ENCODE measurements around the gene SLC1A2.
"Not testable (repeated sequence)": the region's sequence is repeated elsewhere in the genome, so short reads cannot be mapped to it uniquely, and the experiment has no call there.

The SLC1A2 gene

GRCh38 chr11:35237860-35238715 is 181.3 kb downstream of the SLC1A2 start:
- peak; percentile 56 to 64 for DNase-seq

GRCh38 chr11:35237351-35237750 is 182.0 kb downstream of the SLC1A2 start:
- no peak for DNase-seq

DNA sequence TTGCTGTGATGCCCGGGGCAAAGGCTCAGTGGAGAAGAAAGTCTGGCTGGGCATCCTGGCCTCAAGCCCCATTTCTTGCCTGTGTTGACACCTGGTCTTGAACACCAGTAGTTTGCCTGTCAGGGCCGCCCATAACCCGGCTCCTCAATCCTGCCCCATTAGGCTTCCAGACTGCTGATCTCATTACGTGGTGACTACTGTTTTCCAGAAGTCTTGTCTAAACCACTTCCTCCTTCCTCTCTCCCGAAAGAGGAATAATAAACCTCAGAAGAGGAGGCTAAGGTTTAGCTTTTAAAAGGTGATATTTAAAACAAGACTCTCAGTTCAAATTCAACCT is 182.7 kb downstream of the SLC1A2 start:
- DNase-seq, result no peak

GRCh38 chr11:35235936-35236666 is 183.3 kb downstream of the SLC1A2 start:
- DNase-seq, result peak; percentile 57 to 67

- DNase-seq, result no peak
Observed at GRCh38 chr11:35235498-35235897, 183.9 kb downstream of the SLC1A2 start.

- DNase-seq, result no peak
Observed at GRCh38 chr11:35235157-35235468, 184.2 kb downstream of the SLC1A2 start.

- no peak for DNase-seq
Observed at GRCh38 chr11:35234460-35235156, 184.8 kb downstream of the SLC1A2 start.

DNA sequence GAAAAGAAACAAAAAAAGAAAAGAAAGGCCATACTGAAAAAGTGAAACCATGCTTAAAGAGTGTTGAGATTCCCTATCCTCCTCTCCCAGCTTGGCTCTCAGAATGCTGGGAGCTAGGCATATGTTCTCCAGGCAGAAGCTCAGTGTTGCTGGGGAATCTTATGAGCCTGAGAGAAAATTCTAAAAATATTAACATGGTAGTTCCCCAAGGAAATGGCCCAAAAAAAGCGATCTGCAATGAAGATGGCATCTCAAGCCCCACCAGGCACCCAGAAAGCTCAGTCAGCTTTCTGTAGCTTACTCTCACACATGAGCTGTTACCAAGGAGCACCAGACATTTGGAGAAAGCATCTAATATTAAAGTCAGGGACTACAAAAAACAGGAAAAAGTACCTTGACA is 185.8 kb downstream of the SLC1A2 start:
- DNase-seq, result no peak

- DNase-seq, result no peak
Observed at GRCh38 chr11:35232891-35233330, 186.4 kb downstream of the SLC1A2 start.

DNA sequence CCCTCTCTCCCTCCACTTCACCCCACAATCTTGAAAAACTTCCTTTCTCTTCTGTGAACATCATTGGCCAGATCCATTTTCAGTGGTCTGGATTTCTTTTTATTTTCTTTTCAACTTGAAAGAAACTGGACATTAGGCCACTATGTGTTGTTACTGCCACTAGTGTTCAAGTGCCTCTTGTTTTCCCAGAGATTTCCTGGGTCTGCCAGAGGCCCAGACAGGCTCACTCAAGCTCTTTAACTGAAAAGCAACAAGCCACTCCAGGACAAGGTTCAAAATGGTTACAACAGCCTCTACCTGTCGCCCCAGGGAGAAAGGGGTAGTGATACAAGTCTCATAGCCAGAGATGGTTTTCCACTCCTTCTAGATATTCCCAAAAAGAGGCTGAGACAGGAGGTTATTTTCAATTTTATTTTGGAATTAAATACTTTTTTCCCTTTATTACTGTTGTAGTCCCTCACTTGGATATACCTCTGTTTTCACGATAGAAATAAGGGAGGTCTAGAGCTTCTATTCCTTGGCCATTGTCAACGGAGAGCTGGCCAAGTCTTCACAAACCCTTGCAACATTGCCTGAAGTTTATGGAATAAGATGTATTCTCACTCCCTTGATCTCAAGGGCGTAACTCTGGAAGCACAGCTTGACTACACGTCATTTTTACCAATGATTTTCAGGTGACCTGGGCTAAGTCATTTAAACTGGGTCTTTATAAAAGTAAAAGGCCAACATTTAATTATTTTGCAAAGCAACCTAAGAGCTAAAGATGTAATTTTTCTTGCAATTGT is 188.1 kb downstream of the SLC1A2 start:
- no peak for DNase-seq

GRCh38 chr11:35230388-35230787 is 189.0 kb downstream of the SLC1A2 start:
- no peak for DNase-seq

DNA sequence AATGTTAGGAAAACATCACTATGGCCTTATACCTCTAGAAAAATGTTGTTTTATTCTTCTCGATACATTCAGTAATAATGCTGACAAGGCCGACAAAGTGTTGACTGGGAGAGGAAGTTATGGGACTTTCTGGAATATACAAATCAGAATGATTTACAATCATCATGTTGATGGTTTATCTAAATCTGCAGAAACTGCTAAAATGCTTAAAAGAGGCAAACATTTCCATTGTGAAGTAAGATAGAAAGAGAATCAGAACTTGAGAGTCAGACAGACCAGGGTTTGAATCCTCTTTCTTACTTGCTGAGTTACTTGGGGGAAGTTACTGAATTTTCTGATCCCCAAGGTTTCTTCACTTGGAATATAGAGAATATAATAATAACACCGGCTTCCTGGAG is 191.0 kb downstream of the SLC1A2 start:
- no peak for DNase-seq

DNA sequence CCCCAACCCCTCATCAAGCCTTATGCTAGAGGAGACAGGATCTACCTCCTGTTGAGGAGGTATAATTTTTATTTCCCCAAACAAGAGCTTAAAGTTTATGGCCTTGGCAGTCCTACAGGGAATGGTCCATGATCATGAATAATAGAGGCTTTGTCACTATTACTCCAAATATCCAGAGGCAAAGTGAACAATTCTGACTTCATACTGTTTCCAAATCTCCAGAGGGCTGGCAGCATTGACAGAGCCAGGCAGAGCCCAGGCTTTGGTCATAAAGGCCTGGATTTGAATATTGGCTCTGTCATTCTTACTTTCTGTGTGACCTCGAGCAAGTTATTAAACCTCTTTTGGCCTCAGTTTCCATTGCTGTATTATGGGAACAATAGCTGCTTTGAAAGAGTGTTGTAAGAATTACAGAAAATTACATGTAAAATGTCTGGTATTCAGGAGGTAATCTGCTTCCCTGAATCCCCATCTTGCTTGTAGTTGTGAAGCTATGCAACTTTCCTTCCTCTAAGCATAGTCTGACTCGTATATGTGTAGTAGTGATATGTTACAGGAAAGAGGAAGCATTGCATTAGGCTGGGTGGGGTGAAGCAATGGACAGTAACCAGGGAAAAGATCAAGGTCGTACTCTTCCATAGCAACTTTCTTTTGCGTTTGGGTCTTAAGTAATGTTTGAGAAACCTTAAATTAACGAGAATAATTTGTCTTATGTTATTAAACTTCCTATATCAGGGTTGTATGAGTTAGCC is 191.6 kb downstream of the SLC1A2 start:
- DNase-seq, result no peak

- not testable (repeated sequence) for DNase-seq
Observed at GRCh38 chr11:35226756-35227155, 192.6 kb downstream of the SLC1A2 start.

GRCh38 chr11:35225946-35226520 is 193.3 kb downstream of the SLC1A2 start:
- no peak for DNase-seq

- no peak for DNase-seq
Observed at GRCh38 chr11:35223991-35224390, 195.4 kb downstream of the SLC1A2 start.

DNA sequence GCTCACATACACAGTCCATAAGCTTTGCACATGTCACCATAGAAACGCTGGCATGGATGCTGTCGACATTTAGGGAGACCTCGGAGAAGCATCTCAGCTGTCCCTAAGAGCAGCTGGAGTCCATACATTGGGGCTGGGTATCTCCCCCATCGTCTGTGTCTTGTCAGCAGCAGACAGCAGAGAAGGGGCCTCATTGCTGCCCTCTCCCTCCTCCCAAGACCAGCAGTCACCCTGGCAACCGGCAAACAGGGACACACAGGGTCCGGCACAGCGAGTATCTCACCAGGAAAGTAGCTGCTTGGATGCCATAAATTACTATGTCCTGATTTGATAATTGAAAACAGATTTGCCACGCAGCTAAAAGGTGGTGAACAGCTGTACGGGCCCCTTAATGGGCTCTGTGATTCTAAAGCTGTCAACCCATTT is 196.0 kb downstream of the SLC1A2 start:
- no peak for DNase-seq

- DNase-seq, result no peak
Observed at GRCh38 chr11:35218956-35219355, 200.4 kb downstream of the SLC1A2 start.

- DNase-seq, result no peak
Observed at GRCh38 chr11:35216962-35217678, 202.2 kb downstream of the SLC1A2 start.

- no peak for DNase-seq
Observed at GRCh38 chr11:35215945-35216344, 203.4 kb downstream of the SLC1A2 start.

GRCh38 chr11:35214792-35215193 is 204.6 kb downstream of the SLC1A2 start:
- peak; percentile 63 to 65 for DNase-seq
